Cardiac muscle cell (in vitro differentiated cells and primary cell): ENCODE data around the gene SPDYE3. TPM values are rescaled to one million over a fixed set of nuclear protein-coding genes. Genes with fewer than 3 reads are reported as not detected.
"Not testable (repeated sequence)": the region's sequence is repeated elsewhere in the genome, so short reads cannot be mapped to it uniquely, and the experiment has no call there.

Experiments used
- DNase-seq, 2 donors: peaks; one replicate each; pipeline versions ENCODE4 v3.0.0 to v3.0.0-alpha.2; 2010 to 2017; ENCODE audit warnings: low read depth in 1 of 2, low spot score in 1 of 2
- H3K27ac ChIP-seq: fragments of 200-600 bp; sonication (generic); 2 replicates; pipeline ENCODE4 v1.5.1; 2016
- H3K27me3 ChIP-seq: fragments of 200-600 bp; sonication (generic); 2 replicates; pipeline ENCODE4 v1.6.0; 2016; ENCODE audit warnings: control low read depth
- H3K36me3 ChIP-seq: fragments of 200-600 bp; sonication (generic); 2 replicates; pipeline ENCODE4 v1.5.1; 2016; ENCODE audit warnings: control low read depth
- H3K4me1 ChIP-seq: fragments of 200-600 bp; sonication (generic); 2 replicates; pipeline ENCODE4 v1.8.1; 2017; ENCODE audit warnings: low read depth, mild to moderate bottlenecking, mixed run types
- H3K4me3 ChIP-seq: fragments of 200-600 bp; sonication (generic); 2 replicates; pipeline ENCODE4 v1.5.1; 2016; ENCODE audit warnings: mild to moderate bottlenecking
- H3K9me3 ChIP-seq: fragments of 200-600 bp; sonication (generic); 2 replicates; pipeline ENCODE4 v1.5.1; 2017; ENCODE audit warnings: low read depth, mild to moderate bottlenecking, control low read depth
- CTCF ChIP-seq: IDR thresholded peaks from 2 replicates; pipeline ENCODE4 v1.5.1; 2012; ENCODE audit warnings: low read depth, mild to moderate bottlenecking, low read length
- polyA plus RNA-seq: library from polyadenylated mRNA; unstranded; fragments of >200 nt; fragmentation: Nextera tagmentation; extraction: Ambion mirVana; gene quantifications from 2 replicates; pipeline ENCODE4 v1.2.1, GENCODE V29; 2016
- total RNA-seq: library from RNA; depleted of rRNA; stranded (reverse); fragments of >200 nt; gene quantifications from 2 replicates; pipeline ENCODE4 v1.2.3, GENCODE V29; 2016

Gene SPDYE3
- total and polyA plus RNA-seq, 2 experiments from 2014 or later, result 8.9 TPM; not detected in 1

GRCh38 chr7:100342765-100343164, 35.3 kb downstream of the SPDYE3 start:
- peaks cover 4% of the 10 kb centered on the region for H3K4me1 ChIP-seq
- TF ChIP-seq CTCF, result no peak
- DNase-seq, result no peak
- H3K27ac ChIP-seq, result no peak overlapping the region
- no peaks in the 10 kb centered on the region for H3K27me3 ChIP-seq
- no peaks in the 10 kb centered on the region for H3K9me3 ChIP-seq
- H3K36me3 ChIP-seq, result peaks cover 30% of the 10 kb centered on the region
- H3K4me3 ChIP-seq, result no peak overlapping the region

- not testable (repeated sequence) for H3K9me3 ChIP-seq, DNase-seq, H3K4me1 ChIP-seq, H3K4me3 ChIP-seq, H3K27me3 ChIP-seq
- Histone ChIP-seq H3K36me3 (peaks cover 33% of the 10 kb centered on the region), H3K27ac (peak overlapping the region; percentile 47)
Measured at GRCh38 chr7:100344124-100344559, 36.6 kb downstream of the SPDYE3 start.

- H3K27me3 ChIP-seq, H3K4me1 ChIP-seq, H3K4me3 ChIP-seq, H3K9me3 ChIP-seq: not testable (repeated sequence)
- Histone ChIP-seq H3K27ac (peak overlapping the region; percentile 69), H3K36me3 (peaks cover 37% of the 10 kb centered on the region)
- TF ChIP-seq CTCF, result peak; percentile 54
- DNase-seq, result peak; percentile 38 to 80
Measured at GRCh38 chr7:100344560-100345287, 37.2 kb downstream of the SPDYE3 start.

DNA sequence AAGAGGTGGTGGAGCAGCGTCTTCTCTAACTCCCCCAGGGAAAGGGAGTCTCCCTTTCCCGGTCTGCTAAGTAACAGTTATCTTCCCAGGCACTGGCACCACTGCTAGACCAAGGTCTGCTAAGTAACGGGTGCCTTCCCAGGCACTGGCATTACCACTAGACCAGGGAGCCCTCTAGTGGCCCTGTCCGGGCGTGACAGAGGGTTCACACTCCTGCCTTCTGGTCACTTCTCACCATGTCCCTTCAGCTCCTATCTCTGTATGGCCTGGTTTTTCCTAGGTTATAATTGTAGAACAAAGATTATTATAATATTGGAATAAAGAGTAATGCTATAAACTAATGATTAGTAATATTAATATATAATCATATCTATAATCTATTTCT, 37.8 kb downstream of the SPDYE3 start:
- TF ChIP-seq CTCF, result peak; percentile 38
- peak; percentile 57 to 67 for DNase-seq
- H3K9me3 ChIP-seq, H3K27ac ChIP-seq, H3K27me3 ChIP-seq, H3K4me3 ChIP-seq, H3K4me1 ChIP-seq: not testable (repeated sequence)
- H3K36me3 ChIP-seq, result peaks cover 41% of the 10 kb centered on the region

- no peak for TF ChIP-seq CTCF
- Histone ChIP-seq H3K27me3 (no peaks in the 10 kb centered on the region), H3K27ac (no peak overlapping the region), H3K4me1 (peaks cover 4% of the 10 kb centered on the region), H3K36me3 (peaks cover 44% of the 10 kb centered on the region), H3K4me3 (no peak overlapping the region), H3K9me3 (no peaks in the 10 kb centered on the region)
- no peak for DNase-seq
Measured at GRCh38 chr7:100346921-100347320, 39.4 kb downstream of the SPDYE3 start.

GRCh38 chr7:100348805-100349204, 41.3 kb downstream of the SPDYE3 start:
- peaks cover 4% of the 10 kb centered on the region for H3K4me1 ChIP-seq
- H3K27ac ChIP-seq, result no peak overlapping the region
- no peak for TF ChIP-seq CTCF
- no peak overlapping the region for H3K4me3 ChIP-seq
- no peaks in the 10 kb centered on the region for H3K9me3 ChIP-seq
- DNase-seq, result no peak
- no peaks in the 10 kb centered on the region for H3K27me3 ChIP-seq
- H3K36me3 ChIP-seq, result peaks cover 47% of the 10 kb centered on the region
